Trophoblast cell (in vitro differentiated cells and primary cell): ENCODE measurements around the gene SYNJ2.

Experiments used
- DNase-seq, 2 donors: peaks; one replicate each; pipeline ENCODE4 v3.0.0-alpha.2; 2016
- H2AFZ ChIP-seq: 2 replicates; pipeline ENCODE4 v1.6.1; 2013; ENCODE audit warnings: low read length, moderate library complexity, mild to moderate bottlenecking; ENCODE audit not compliant: insufficient read depth, poor library complexity
- H2AK5ac ChIP-seq: 2 replicates; pipeline ENCODE4 v1.6.1; 2013; ENCODE audit warnings: mild to moderate bottlenecking, low read length
- H2BK120ac ChIP-seq: 2 replicates; pipeline ENCODE4 v1.6.1; 2013; ENCODE audit warnings: low read length, mild to moderate bottlenecking, moderate library complexity; ENCODE audit not compliant: insufficient read depth, poor library complexity
- H2BK12ac ChIP-seq: 2 replicates; pipeline ENCODE4 v1.6.1; 2013; ENCODE audit warnings: mild to moderate bottlenecking, low read length, moderate library complexity
- H2BK5ac ChIP-seq: 2 replicates; pipeline ENCODE4 v1.6.1; 2013; ENCODE audit warnings: low read length, low read depth, moderate library complexity, mild to moderate bottlenecking; ENCODE audit not compliant: poor library complexity
- H3K14ac ChIP-seq: 2 replicates; pipeline ENCODE4 v1.6.1; 2013; ENCODE audit warnings: mild to moderate bottlenecking, low read length
- H3K18ac ChIP-seq: 2 replicates; pipeline ENCODE4 v1.6.1; 2013; ENCODE audit warnings: mild to moderate bottlenecking, low read length
- H3K23ac ChIP-seq: 2 replicates; pipeline ENCODE4 v1.6.1; 2013; ENCODE audit warnings: low read length
- H3K27ac ChIP-seq: 2 replicates; pipeline ENCODE4 v1.5.1; 2013; ENCODE audit warnings: low read depth, mild to moderate bottlenecking, inconsistent platforms, low read length, moderate library complexity
- H3K27me3 ChIP-seq: 2 replicates; pipeline ENCODE4 v1.6.1; 2013; ENCODE audit warnings: inconsistent platforms, mild to moderate bottlenecking, low read length, moderate library complexity; ENCODE audit not compliant: insufficient read depth
- H3K36me3 ChIP-seq, 2 experiments: 1 replicate in 1 of 2; 2 replicates in 1 of 2; pipeline ENCODE4 v1.6.1; 2013; ENCODE audit warnings: low read length in 2 of 2, mild to moderate bottlenecking in 2 of 2, moderate library complexity in 1 of 2; ENCODE audit not compliant: insufficient read depth in 2 of 2, control insufficient read depth in 1 of 2
- H3K4ac ChIP-seq: 2 replicates; pipeline ENCODE4 v1.6.1; 2013; ENCODE audit warnings: low read depth, mild to moderate bottlenecking, low read length, moderate library complexity
- H3K4me1 ChIP-seq, 2 experiments: 1 replicate in 1 of 2; 2 replicates in 1 of 2; pipeline ENCODE4 v1.6.1; 2013; ENCODE audit warnings: low read length in 2 of 2, mild to moderate bottlenecking in 2 of 2, moderate library complexity in 1 of 2; ENCODE audit not compliant: insufficient read depth in 2 of 2, control insufficient read depth in 1 of 2
- H3K4me2 ChIP-seq: 2 replicates; pipeline ENCODE4 v1.6.1; 2013; ENCODE audit warnings: inconsistent platforms, mild to moderate bottlenecking, low read length, moderate library complexity
- H3K4me3 ChIP-seq: 2 replicates; pipeline ENCODE4 v1.5.1; 2013; ENCODE audit warnings: mild to moderate bottlenecking, low read depth, low read length, inconsistent platforms
- H3K79me1 ChIP-seq: one replicate; pipeline ENCODE4 v1.6.1; 2013; ENCODE audit warnings: low read length
- H3K79me2 ChIP-seq: 2 replicates; pipeline ENCODE4 v1.6.1; 2013; ENCODE audit warnings: low read length, mild to moderate bottlenecking; ENCODE audit not compliant: control insufficient read depth, insufficient read depth, poor library complexity
- H3K9ac ChIP-seq: 2 replicates; pipeline ENCODE4 v1.6.1; 2013; ENCODE audit warnings: mild to moderate bottlenecking, low read length
- H3K9me3 ChIP-seq: 2 replicates; pipeline ENCODE4 v1.6.1; 2013; ENCODE audit warnings: low read depth, mild to moderate bottlenecking, control low read depth, inconsistent platforms, low read length; ENCODE audit not compliant: insufficient read depth
- H4K12ac ChIP-seq: 2 replicates; pipeline ENCODE4 v1.6.1; 2013; ENCODE audit warnings: low read depth, mild to moderate bottlenecking, low read length, moderate library complexity
- H4K8ac ChIP-seq: 2 replicates; pipeline ENCODE4 v1.6.1; 2013; ENCODE audit warnings: low read depth, mild to moderate bottlenecking, low read length, moderate library complexity
- H4K91ac ChIP-seq: one replicate; pipeline ENCODE4 v1.6.1; 2013; ENCODE audit warnings: low read depth, mild to moderate bottlenecking, low read length, moderate library complexity
- WGBS: extraction: QIAGEN DNeasy Blood & Tissue Kit; methylation state at CpG from one replicate; pipeline ENCODE4 v1.1.7; 2013; ENCODE audit warnings: missing lambda C conversion rate; ENCODE audit not compliant: insufficient read length, insufficient coverage; ENCODE audit errors: extremely low coverage; 5-methylcytosine and 5-hydroxymethylcytosine counted together

Gene SYNJ2

GRCh38 chr6:158077676-158078075, 96.0 kb downstream of the SYNJ2 start:
- Histone ChIP-seq H3K9ac (no peak overlapping the region), H3K27me3 (no peaks in the 10 kb centered on the region), H3K79me1 (no peaks in the 10 kb centered on the region), H3K4ac (no peak overlapping the region), H2AFZ (no peak overlapping the region), H3K27ac (no peak overlapping the region), H2AK5ac (no peak overlapping the region), H4K91ac (no peak overlapping the region), H4K8ac (no peak overlapping the region), H3K18ac (no peak overlapping the region), H3K36me3 (peaks cover 39 to 45% of the 10 kb centered on the region in 2 experiments), H3K4me2 (no peak overlapping the region), H2BK120ac (no peak overlapping the region), H3K14ac (no peak overlapping the region), H3K79me2 (no peaks in the 10 kb centered on the region), H2BK5ac (no peak overlapping the region), H3K4me3 (no peak overlapping the region), H2BK12ac (no peak overlapping the region), H3K9me3 (no peaks in the 10 kb centered on the region), H3K4me1 (no peaks in the 10 kb centered on the region), H3K23ac (no peak overlapping the region), H4K12ac (no peak overlapping the region)
- no peak for DNase-seq
- no CpG with 5 or more reads among the region's 10 CpGs for WGBS

- H2BK120ac ChIP-seq, result no peak overlapping the region
- no peak overlapping the region for H4K91ac ChIP-seq
- no peak overlapping the region for H2AK5ac ChIP-seq
- peaks cover 39 to 50% of the 10 kb centered on the region in 2 experiments for H3K36me3 ChIP-seq
- H3K79me2 ChIP-seq, result no peaks in the 10 kb centered on the region
- no peak overlapping the region for H3K4ac ChIP-seq
- whole genome bisulfite sequencing, result no CpG with 5 or more reads among the region's 7 CpGs
- no peaks in the 10 kb centered on the region for H3K27me3 ChIP-seq
- no peaks in the 10 kb centered on the region for H3K79me1 ChIP-seq
- no peak overlapping the region for H3K23ac ChIP-seq
- H3K14ac ChIP-seq, result no peak overlapping the region
- H3K4me1 ChIP-seq, result no peaks in the 10 kb centered on the region
- H2BK5ac ChIP-seq, result no peak overlapping the region
- no peak for DNase-seq
- no peak overlapping the region for H3K4me2 ChIP-seq
- no peak overlapping the region for H3K18ac ChIP-seq
- H3K9me3 ChIP-seq, result no peaks in the 10 kb centered on the region
- no peak overlapping the region for H4K12ac ChIP-seq
- no peak overlapping the region for H2AFZ ChIP-seq
- no peak overlapping the region for H2BK12ac ChIP-seq
- H3K9ac ChIP-seq, result no peak overlapping the region
- H3K27ac ChIP-seq, result no peak overlapping the region
- no peak overlapping the region for H3K4me3 ChIP-seq
- H4K8ac ChIP-seq, result no peak overlapping the region
These were observed 96.7 kb downstream of the SYNJ2 start for GRCh38 chr6:158078320-158078719.

- Histone ChIP-seq H3K18ac (no peak overlapping the region), H4K8ac (no peak overlapping the region), H2AFZ (no peak overlapping the region), H3K4me1 (no peaks in the 10 kb centered on the region), H3K27me3 (no peaks in the 10 kb centered on the region), H3K4me3 (no peak overlapping the region), H3K4me2 (no peak overlapping the region), H3K27ac (no peak overlapping the region), H3K79me1 (no peaks in the 10 kb centered on the region), H4K12ac (no peak overlapping the region), H2BK5ac (no peak overlapping the region), H2AK5ac (no peak overlapping the region), H2BK120ac (no peak overlapping the region), H4K91ac (no peak overlapping the region), H3K4ac (no peak overlapping the region), H3K36me3 (peaks cover 54 to 58% of the 10 kb centered on the region in 2 experiments), H3K9me3 (no peaks in the 10 kb centered on the region), H3K14ac (no peak overlapping the region), H3K79me2 (no peaks in the 10 kb centered on the region), H2BK12ac (no peak overlapping the region), H3K23ac (no peak overlapping the region), H3K9ac (no peak overlapping the region)
- DNase-seq, result no peak
- WGBS, result no CpG with 5 or more reads among the region's 18 CpGs
These were observed 99.4 kb downstream of the SYNJ2 start for GRCh38 chr6:158080849-158081656.

GRCh38 chr6:158081657-158081935, 99.9 kb downstream of the SYNJ2 start:
- H3K9ac ChIP-seq, result no peak overlapping the region

More at GRCh38 chr6:158081657-158081935, 99.9 kb downstream of the SYNJ2 start:
- Histone ChIP-seq H3K4me3 (no peak overlapping the region), H2AK5ac (no peak overlapping the region), H3K36me3 (peaks cover 55 to 60% of the 10 kb centered on the region in 2 experiments), H4K12ac (no peak overlapping the region), H3K79me1 (no peaks in the 10 kb centered on the region), H3K18ac (no peak overlapping the region), H3K9me3 (no peaks in the 10 kb centered on the region), H3K4me1 (no peaks in the 10 kb centered on the region), H2BK5ac (no peak overlapping the region), H4K91ac (no peak overlapping the region), H3K14ac (no peak overlapping the region), H3K23ac (no peak overlapping the region), H2BK120ac (no peak overlapping the region), H3K27me3 (no peaks in the 10 kb centered on the region), H3K79me2 (no peaks in the 10 kb centered on the region), H4K8ac (no peak overlapping the region), H3K4ac (no peak overlapping the region), H2AFZ (no peak overlapping the region), H2BK12ac (no peak overlapping the region), H3K4me2 (no peak overlapping the region), H3K27ac (no peak overlapping the region)
- peak in 1 of 2 donors; percentile 54 for DNase-seq
- WGBS, result no CpG with 5 or more reads among the region's 6 CpGs
